NT2/D1 (cell line): ENCODE data around the gene RREB1.

Experiments used
- SUZ12 ChIP-seq: IDR thresholded peaks from 2 replicates; pipeline ENCODE4 v1.6.1; 2011; ENCODE audit not compliant: insufficient read length, insufficient read depth; ENCODE audit errors: extremely low read depth
- ZNF274 ChIP-seq: IDR thresholded peaks from 2 replicates; pipeline ENCODE4 v1.6.1; 2011; ENCODE audit warnings: mild to moderate bottlenecking, low read depth, low read length

GRCh38 chr6:7137335-7138045 is 29.7 kb downstream of the RREB1 start:
- TF ChIP-seq ZNF274, result no peak
- no peak for TF ChIP-seq SUZ12
